HG03175 (cell line): ENCODE measurements around the gene KIAA0753.

Experiments
- ATAC-seq: cut with Tn5 transposase; IDR thresholded peaks from one replicate; pipeline ENCODE4 v1.9.1; 2021; ENCODE audit warnings: mild to moderate bottlenecking, moderate library complexity; ENCODE audit not compliant: unreplicated experiment

KIAA0753 gene

GRCh38 chr17:6572972-6573370 is 67.5 kb downstream of the KIAA0753 start:
- no peak for ATAC-seq

- no peak for ATAC-seq
These were observed 69.1 kb downstream of the KIAA0753 start for GRCh38 chr17:6571452-6571781.

GRCh38 chr17:6570731-6571451 is 69.6 kb downstream of the KIAA0753 start:
- ATAC-seq = no peak

GRCh38 chr17:6569370-6570285 is 70.9 kb downstream of the KIAA0753 start:
- no peak for ATAC-seq

- no peak for ATAC-seq
These were observed 72.2 kb downstream of the KIAA0753 start for GRCh38 chr17:6568184-6568758.

GRCh38 chr17:6567528-6568183 is 72.9 kb downstream of the KIAA0753 start:
- ATAC-seq = no peak

GRCh38 chr17:6561446-6561845 is 79.1 kb downstream of the KIAA0753 start:
- ATAC-seq = no peak

- no peak for ATAC-seq
These were observed 80.0 kb downstream of the KIAA0753 start for GRCh38 chr17:6560496-6560895.

- no peak for ATAC-seq
These were observed 80.7 kb downstream of the KIAA0753 start for GRCh38 chr17:6559753-6560215.

- no peak for ATAC-seq
These were observed 81.4 kb downstream of the KIAA0753 start for GRCh38 chr17:6558932-6559752.

GRCh38 chr17:6558276-6558675 is 82.2 kb downstream of the KIAA0753 start:
- ATAC-seq = no peak

- ATAC-seq = no peak
These were observed 83.5 kb downstream of the KIAA0753 start for GRCh38 chr17:6557040-6557438.

GRCh38 chr17:6556121-6557039 is 84.1 kb downstream of the KIAA0753 start, which contains the start of gene PITPNM3:
TSS of gene PITPNM3 (minus strand) at chr17:6556555. CDS start at chr17:6556406, 149 bp downstream.
- ATAC-seq = no peak

GRCh38 chr17:6555331-6556120 is 85.0 kb downstream of the KIAA0753 start:
- no peak for ATAC-seq

- ATAC-seq = no peak
These were observed 85.6 kb downstream of the KIAA0753 start for GRCh38 chr17:6554871-6555330.

- no peak for ATAC-seq
These were observed 86.2 kb downstream of the KIAA0753 start for GRCh38 chr17:6554342-6554741.

GRCh38 chr17:6551869-6552531 is 88.5 kb downstream of the KIAA0753 start:
- ATAC-seq = no peak

GRCh38 chr17:6551356-6551755 is 89.2 kb downstream of the KIAA0753 start:
- no peak for ATAC-seq
